Liver (tissue), 3 donors: ENCODE results near the gene LRRC15.

Experiments used
- EGR1 ChIP-seq, 2 donors: IDR thresholded peaks; 2 replicates each; pipeline ENCODE4 v1.6.1; 2016 to 2018; ENCODE audit warnings: antibody characterized with exemption in 2 of 2, low read depth in 2 of 2
- GABPA ChIP-seq, 2 donors: IDR thresholded peaks in 1 of 2; conservative IDR thresholded peaks in 1 of 2; 2 replicates each; pipeline ENCODE4 v1.6.1; 2016; ENCODE audit warnings: antibody characterized with exemption in 2 of 2, mild to moderate bottlenecking in 1 of 2, moderate library complexity in 1 of 2
- JUND ChIP-seq, 2 donors: IDR thresholded peaks; 2 replicates each; pipeline ENCODE4 v1.6.1; 2016; ENCODE audit warnings: antibody characterized with exemption in 2 of 2
- RAD21 ChIP-seq, 2 donors: IDR thresholded peaks; 2 replicates each; pipeline ENCODE4 v1.6.1; 2016; ENCODE audit warnings: antibody characterized with exemption in 2 of 2, mild to moderate bottlenecking in 2 of 2
- RXRA ChIP-seq, 2 donors: IDR thresholded peaks; 2 replicates each; pipeline ENCODE4 v1.6.1; 2017 to 2018; ENCODE audit warnings: antibody characterized with exemption in 2 of 2, mild to moderate bottlenecking in 1 of 2
- SP1 ChIP-seq: IDR thresholded peaks from 2 replicates; pipeline ENCODE4 v1.6.1; 2018; ENCODE audit warnings: antibody characterized with exemption, mild to moderate bottlenecking
- TAF1 ChIP-seq: conservative IDR thresholded peaks from 2 replicates; pipeline ENCODE4 v1.6.1; 2016; ENCODE audit warnings: antibody characterized with exemption, mild to moderate bottlenecking
- YY1 ChIP-seq: IDR thresholded peaks from 2 replicates; pipeline ENCODE4 v1.6.1; 2016; ENCODE audit warnings: antibody characterized with exemption, mild to moderate bottlenecking
- TF ChIP-seq, protein P1 (sequence below): fragments of 150-350 bp; IDR thresholded peaks from 2 replicates; pipeline ENCODE4 v1.5.1; 2017; ENCODE audit warnings: improper control_type of control experiment, low read depth, low read length; ENCODE audit not compliant: missing input control
- TF ChIP-seq, protein P2 (sequence below): IDR thresholded peaks from 2 replicates; pipeline ENCODE4 v1.6.1; 2016; ENCODE audit warnings: antibody characterized with exemption
- TF ChIP-seq, protein P3 (sequence below): IDR thresholded peaks from 2 replicates; pipeline ENCODE4 v1.6.1; 2016; ENCODE audit warnings: antibody characterized with exemption
- TF ChIP-seq, protein P4 (sequence below): IDR thresholded peaks from 2 replicates; pipeline ENCODE4 v1.6.1; 2016; ENCODE audit warnings: antibody characterized with exemption, mild to moderate bottlenecking
- donor health status: healthy.
- donor health status: healthy.

DNA sequence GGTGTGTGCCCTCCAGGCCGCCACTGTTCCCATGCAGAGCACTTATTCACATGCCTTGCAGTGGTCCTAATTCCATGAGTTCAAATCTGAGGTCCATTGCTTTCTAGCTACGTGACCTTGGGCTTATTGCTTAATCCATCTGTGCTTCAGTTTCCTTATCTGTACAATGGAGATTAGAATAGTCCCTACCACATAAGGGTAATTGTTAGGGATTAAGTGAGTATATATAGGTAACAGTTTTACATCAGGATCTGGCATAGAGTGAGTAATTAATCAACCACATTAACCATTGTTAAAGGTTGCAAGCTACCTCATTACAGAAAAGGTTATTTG is 26.0 kb downstream of the LRRC15 start:
- TF ChIP-seq, protein P1, sequence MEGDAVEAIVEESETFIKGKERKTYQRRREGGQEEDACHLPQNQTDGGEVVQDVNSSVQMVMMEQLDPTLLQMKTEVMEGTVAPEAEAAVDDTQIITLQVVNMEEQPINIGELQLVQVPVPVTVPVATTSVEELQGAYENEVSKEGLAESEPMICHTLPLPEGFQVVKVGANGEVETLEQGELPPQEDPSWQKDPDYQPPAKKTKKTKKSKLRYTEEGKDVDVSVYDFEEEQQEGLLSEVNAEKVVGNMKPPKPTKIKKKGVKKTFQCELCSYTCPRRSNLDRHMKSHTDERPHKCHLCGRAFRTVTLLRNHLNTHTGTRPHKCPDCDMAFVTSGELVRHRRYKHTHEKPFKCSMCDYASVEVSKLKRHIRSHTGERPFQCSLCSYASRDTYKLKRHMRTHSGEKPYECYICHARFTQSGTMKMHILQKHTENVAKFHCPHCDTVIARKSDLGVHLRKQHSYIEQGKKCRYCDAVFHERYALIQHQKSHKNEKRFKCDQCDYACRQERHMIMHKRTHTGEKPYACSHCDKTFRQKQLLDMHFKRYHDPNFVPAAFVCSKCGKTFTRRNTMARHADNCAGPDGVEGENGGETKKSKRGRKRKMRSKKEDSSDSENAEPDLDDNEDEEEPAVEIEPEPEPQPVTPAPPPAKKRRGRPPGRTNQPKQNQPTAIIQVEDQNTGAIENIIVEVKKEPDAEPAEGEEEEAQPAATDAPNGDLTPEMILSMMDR = no peak
- TF ChIP-seq YY1 (no peak), SP1 (no peak), TAF1 (no peak), JUND (IDR thresholded peaks at IDR 0.05) (no peak), RAD21 (IDR thresholded peaks at IDR 0.05) (no peak), GABPA (IDR thresholded peaks at IDR 0.05 in 1 of 2, conservative IDR thresholded peaks at IDR 0.05 in 1 of 2) (no peak), EGR1 (IDR thresholded peaks at IDR 0.05; ENCODE audit: low read depth in 2 of 2) (no peak), RXRA (IDR thresholded peaks at IDR 0.05) (no peak)
- TF ChIP-seq, protein P2, sequence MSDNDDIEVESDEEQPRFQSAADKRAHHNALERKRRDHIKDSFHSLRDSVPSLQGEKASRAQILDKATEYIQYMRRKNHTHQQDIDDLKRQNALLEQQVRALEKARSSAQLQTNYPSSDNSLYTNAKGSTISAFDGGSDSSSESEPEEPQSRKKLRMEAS = no peak
- TF ChIP-seq, protein P3, sequence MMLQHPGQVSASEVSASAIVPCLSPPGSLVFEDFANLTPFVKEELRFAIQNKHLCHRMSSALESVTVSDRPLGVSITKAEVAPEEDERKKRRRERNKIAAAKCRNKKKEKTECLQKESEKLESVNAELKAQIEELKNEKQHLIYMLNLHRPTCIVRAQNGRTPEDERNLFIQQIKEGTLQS = no peak
- TF ChIP-seq, protein P4, sequence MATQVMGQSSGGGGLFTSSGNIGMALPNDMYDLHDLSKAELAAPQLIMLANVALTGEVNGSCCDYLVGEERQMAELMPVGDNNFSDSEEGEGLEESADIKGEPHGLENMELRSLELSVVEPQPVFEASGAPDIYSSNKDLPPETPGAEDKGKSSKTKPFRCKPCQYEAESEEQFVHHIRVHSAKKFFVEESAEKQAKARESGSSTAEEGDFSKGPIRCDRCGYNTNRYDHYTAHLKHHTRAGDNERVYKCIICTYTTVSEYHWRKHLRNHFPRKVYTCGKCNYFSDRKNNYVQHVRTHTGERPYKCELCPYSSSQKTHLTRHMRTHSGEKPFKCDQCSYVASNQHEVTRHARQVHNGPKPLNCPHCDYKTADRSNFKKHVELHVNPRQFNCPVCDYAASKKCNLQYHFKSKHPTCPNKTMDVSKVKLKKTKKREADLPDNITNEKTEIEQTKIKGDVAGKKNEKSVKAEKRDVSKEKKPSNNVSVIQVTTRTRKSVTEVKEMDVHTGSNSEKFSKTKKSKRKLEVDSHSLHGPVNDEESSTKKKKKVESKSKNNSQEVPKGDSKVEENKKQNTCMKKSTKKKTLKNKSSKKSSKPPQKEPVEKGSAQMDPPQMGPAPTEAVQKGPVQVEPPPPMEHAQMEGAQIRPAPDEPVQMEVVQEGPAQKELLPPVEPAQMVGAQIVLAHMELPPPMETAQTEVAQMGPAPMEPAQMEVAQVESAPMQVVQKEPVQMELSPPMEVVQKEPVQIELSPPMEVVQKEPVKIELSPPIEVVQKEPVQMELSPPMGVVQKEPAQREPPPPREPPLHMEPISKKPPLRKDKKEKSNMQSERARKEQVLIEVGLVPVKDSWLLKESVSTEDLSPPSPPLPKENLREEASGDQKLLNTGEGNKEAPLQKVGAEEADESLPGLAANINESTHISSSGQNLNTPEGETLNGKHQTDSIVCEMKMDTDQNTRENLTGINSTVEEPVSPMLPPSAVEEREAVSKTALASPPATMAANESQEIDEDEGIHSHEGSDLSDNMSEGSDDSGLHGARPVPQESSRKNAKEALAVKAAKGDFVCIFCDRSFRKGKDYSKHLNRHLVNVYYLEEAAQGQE = no peak
